Measurements from ENCODE around the gene CD80. TPM values are rescaled to one million over a fixed set of nuclear protein-coding genes. Genes with fewer than 3 reads are reported as not detected.
"Not testable (repeated sequence)": the region's sequence is repeated elsewhere in the genome, so short reads cannot be mapped to it uniquely, and the experiment has no call there.

CD80 gene
- total and polyA plus RNA-seq, 4 donors, result 0.20 TPM; not detected in 3

DNA sequence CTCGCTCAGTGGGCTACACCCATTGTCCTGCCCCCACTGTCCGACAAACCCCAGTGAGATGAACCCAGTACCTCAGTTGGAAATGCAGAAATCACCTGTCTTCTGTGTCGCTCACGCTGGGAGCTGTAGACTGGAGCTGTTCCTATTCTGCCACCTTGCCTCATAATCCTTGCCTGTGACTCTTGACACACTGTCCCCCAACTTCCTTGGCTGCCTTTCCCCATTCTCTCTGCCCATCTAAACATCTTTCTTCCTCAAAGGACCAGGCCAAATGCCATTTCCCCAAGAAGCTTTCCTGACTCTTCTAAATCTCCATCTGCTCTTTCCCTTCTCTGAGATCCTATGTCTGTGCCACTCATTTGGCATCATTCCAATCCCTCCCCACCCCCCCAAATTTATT is 9.7 kb upstream of the CD80 start:
- Histone ChIP-seq H3K27ac (ENCODE audit: low read depth, low read length) (no peak overlapping the region), H3K4me3 (ENCODE audit: low read depth, low read length) (no peak overlapping the region), H3K9me3 (ENCODE audit: control insufficient read depth, insufficient read depth, low read length) (peaks cover 1% of the 10 kb centered on the region), H3K27me3 (ENCODE audit: control insufficient read depth, insufficient read depth, low read length) (no peaks in the 10 kb centered on the region), H3K36me3 (ENCODE audit: control insufficient read depth, insufficient read depth, low read length) (no peaks in the 10 kb centered on the region), H3K4me1 (ENCODE audit: control insufficient read depth, insufficient read depth, low read length) (no peaks in the 10 kb centered on the region)
- 96% methylated on average over 4 of the region's 4 CpGs for WGBS (ENCODE audit: insufficient coverage)
- no peak for DNase-seq (ENCODE audit: low read depth in 4 of 6, low spot score in 6 of 6)

DNA sequence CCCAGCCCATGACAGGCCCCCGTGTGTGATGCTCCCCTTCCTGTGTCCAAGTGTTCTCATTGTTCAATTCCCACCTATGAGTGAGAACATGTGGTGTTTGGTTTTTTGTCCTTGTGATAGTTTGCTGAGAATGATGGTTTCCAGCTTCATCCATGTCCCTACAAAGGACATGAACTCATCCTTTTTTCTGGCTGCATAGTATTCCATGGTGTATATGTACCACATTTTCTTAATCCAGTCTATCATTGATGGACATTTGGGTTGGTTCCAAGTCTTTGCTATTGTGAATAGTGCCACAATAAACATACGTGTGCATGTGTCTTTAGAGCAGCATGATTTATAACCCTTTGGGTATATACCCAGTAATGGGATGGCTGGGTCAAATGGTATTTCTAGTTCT is 3.9 kb upstream of the CD80 start:
- DNase-seq (ENCODE audit: low read depth in 4 of 6, low spot score in 6 of 6); H3K27me3 ChIP-seq (ENCODE audit: control insufficient read depth, insufficient read depth, low read length); H3K36me3 ChIP-seq (ENCODE audit: control insufficient read depth, insufficient read depth, low read length); H3K4me3 ChIP-seq (ENCODE audit: low read depth, low read length); H3K9me3 ChIP-seq (ENCODE audit: control insufficient read depth, insufficient read depth, low read length); H3K4me1 ChIP-seq (ENCODE audit: control insufficient read depth, insufficient read depth, low read length); H3K27ac ChIP-seq (ENCODE audit: low read depth, low read length): not testable (repeated sequence)
- no CpG with 5 or more reads among the region's 2 CpGs for WGBS (ENCODE audit: insufficient coverage)

DNA sequence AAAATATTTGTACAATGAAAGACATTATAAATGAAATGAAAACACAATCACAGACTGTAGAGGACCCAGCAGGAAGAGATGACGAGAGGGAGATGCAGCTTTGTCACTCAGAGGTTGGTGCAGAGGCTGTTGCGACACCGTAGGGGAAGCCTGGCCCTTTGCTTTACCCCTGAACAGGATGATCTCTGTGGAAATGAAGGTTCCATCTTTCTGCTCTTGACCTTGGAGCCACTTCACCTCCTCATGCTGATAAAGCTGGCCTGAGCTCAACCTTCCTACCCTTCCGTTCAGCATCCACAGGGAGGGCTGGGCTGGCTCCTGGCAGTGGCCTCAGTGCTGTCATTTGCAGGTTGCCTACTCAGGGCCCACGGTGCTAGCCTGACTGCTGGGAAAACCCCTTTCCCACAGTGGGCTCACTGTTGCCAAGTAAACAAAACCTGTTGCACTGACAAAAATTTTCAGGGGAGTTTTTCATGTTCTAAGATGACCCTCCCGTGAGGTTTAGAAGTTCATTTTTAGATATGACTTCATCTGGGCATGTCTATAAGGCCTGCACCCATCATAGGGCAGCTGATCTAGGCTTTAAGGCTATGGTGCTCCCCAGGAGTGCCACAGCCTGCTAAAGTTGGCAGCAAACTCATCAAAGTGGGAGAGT is 3.0 kb upstream of the CD80 start:
- Histone ChIP-seq H3K4me3 (ENCODE audit: low read depth, low read length) (no peak overlapping the region), H3K4me1 (ENCODE audit: control insufficient read depth, insufficient read depth, low read length) (no peaks in the 10 kb centered on the region), H3K36me3 (ENCODE audit: control insufficient read depth, insufficient read depth, low read length) (no peaks in the 10 kb centered on the region), H3K9me3 (ENCODE audit: control insufficient read depth, insufficient read depth, low read length) (peaks cover 1% of the 10 kb centered on the region), H3K27me3 (ENCODE audit: control insufficient read depth, insufficient read depth, low read length) (no peaks in the 10 kb centered on the region), H3K27ac (ENCODE audit: low read depth, low read length) (no peak overlapping the region)
- DNase-seq (ENCODE audit: low read depth in 4 of 6, low spot score in 6 of 6), result no peak
- WGBS (ENCODE audit: insufficient coverage), result 78% methylated on average over 6 of the region's 6 CpGs

DNA sequence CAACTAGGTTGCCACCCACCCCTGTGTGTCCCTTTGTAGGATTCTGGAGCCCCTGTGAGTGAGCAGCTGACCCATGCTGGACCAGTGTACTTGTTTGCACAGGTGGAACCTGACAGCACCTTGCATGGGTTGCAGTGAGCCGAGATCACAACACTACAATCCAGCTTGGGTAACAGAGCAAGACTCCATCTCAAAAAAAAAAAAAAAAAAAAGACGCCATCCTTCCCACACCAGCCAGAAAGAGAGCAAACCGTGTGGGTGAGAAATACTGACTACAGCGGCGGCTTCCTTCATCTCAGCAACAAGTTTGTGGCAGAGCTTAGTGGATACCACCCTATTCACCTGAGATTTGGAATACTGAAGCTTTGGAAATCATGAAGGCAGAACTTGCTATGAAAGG is 746 bp upstream of the CD80 start:
- Histone ChIP-seq H3K9me3 (ENCODE audit: control insufficient read depth, insufficient read depth, low read length) (peaks cover 1% of the 10 kb centered on the region), H3K36me3 (ENCODE audit: control insufficient read depth, insufficient read depth, low read length) (no peaks in the 10 kb centered on the region), H3K4me3 (ENCODE audit: low read depth, low read length) (no peak overlapping the region), H3K4me1 (ENCODE audit: control insufficient read depth, insufficient read depth, low read length) (no peaks in the 10 kb centered on the region), H3K27ac (ENCODE audit: low read depth, low read length) (no peak overlapping the region), H3K27me3 (ENCODE audit: control insufficient read depth, insufficient read depth, low read length) (no peaks in the 10 kb centered on the region)
- WGBS (ENCODE audit: insufficient coverage), result 80% methylated on average over 1 of the region's 5 CpGs
- DNase-seq (ENCODE audit: low read depth in 4 of 6, low spot score in 6 of 6), result no peak

DNA sequence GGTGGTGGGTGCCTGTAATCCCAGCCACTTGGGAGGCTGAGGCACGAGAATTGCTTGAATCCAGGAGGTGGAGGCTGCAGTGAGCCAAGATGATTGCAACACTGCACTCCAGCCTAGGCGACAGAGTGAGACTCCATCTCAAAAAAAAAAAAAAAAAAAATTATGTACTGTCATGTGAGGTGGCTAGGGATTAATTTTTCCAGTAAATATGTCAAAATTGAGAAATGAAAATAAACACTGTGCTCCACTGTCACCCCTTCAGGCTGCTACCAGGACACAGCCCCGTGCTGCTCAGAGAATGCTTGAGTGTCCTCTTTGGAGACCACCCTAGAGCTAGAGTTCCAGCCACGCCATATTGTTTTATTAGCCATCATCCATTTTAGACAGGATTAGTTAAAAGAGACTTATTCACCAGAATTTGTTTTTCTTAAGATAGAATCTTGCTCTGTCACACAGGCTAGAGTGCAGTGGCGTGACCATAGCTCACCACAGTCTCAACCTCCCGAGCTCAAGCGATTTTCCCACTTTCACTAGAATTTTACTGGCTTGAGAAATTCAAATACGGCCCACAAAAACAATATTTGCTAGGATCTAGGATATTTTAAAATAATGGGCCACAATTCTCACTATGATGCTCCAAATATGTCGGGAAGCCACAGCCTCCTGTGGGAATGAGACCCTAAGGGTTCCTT is 642 bp downstream of the CD80 start:
- Histone ChIP-seq H3K27me3 (ENCODE audit: control insufficient read depth, insufficient read depth, low read length) (no peaks in the 10 kb centered on the region), H3K27ac (ENCODE audit: low read depth, low read length) (no peak overlapping the region), H3K4me1 (ENCODE audit: control insufficient read depth, insufficient read depth, low read length) (no peaks in the 10 kb centered on the region), H3K9me3 (ENCODE audit: control insufficient read depth, insufficient read depth, low read length) (no peaks in the 10 kb centered on the region), H3K36me3 (ENCODE audit: control insufficient read depth, insufficient read depth, low read length) (no peaks in the 10 kb centered on the region), H3K4me3 (ENCODE audit: low read depth, low read length) (no peak overlapping the region)
- no peak for DNase-seq (ENCODE audit: low read depth in 4 of 6, low spot score in 6 of 6)
- WGBS (ENCODE audit: insufficient coverage), result 100% methylated on average over 3 of the region's 9 CpGs

DNA sequence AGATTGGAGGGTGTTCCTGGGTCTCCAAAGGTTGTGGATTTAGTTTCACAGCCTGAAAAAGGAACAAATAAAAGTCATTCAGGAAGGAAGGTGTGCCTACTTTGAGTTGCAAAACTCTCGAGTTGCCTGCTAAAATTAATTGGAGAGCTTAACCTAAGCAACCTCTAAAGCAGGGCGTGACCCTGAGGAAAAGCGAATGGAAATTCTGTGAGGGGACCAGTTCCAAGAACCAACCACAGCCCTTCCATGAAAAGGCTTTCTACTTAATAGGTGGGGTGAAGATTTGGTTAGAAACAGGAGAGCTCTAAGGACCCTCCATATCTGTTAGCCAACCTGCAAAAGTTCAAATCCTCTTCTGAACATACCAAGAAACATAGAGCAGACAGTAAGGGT is 1.5 kb downstream of the CD80 start:
- DNase-seq (ENCODE audit: low read depth in 4 of 6, low spot score in 6 of 6), result no peak
- 56% methylated on average over 1 of the region's 3 CpGs for WGBS (ENCODE audit: insufficient coverage)
- no peaks in the 10 kb centered on the region for H3K36me3 ChIP-seq (ENCODE audit: control insufficient read depth, insufficient read depth, low read length)
- no peaks in the 10 kb centered on the region for H3K9me3 ChIP-seq (ENCODE audit: control insufficient read depth, insufficient read depth, low read length)
- H3K4me3 ChIP-seq (ENCODE audit: low read depth, low read length), result no peak overlapping the region
- H3K27me3 ChIP-seq (ENCODE audit: control insufficient read depth, insufficient read depth, low read length), result no peaks in the 10 kb centered on the region
- H3K27ac ChIP-seq (ENCODE audit: low read depth, low read length), result no peak overlapping the region
- H3K4me1 ChIP-seq (ENCODE audit: control insufficient read depth, insufficient read depth, low read length), result no peaks in the 10 kb centered on the region

DNA sequence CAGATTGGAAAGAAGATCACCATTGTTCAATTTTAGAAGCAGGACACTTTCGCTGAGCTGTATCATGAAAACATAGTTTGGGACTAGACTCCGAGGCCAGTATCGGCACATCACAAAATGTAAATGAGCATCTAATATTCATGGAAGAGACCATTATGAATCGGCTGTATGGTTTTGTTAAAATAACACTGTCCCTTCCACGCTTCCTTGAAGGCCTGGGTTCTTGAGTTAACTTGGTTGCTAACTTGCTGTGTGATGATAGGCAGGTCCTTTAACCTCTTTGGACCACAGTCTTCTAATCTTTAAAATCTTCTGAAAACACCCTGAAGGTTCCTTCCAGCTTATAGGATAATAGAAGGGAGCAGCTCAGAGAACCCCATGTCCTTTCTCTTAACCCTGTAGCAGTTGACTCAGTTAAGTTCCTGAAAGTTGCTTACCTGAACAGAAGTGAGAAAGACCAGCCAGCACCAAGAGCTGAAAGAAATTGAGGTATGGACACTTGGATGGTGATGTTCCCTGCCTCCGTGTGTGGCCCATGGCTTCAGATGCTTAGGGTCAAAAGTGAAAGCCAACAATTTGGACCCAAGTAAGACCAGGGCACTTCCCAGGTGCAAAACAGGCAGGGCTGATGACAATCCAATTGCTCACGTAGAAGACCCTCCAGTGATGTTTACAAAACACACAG is 2.1 kb downstream of the CD80 start:
- no peak for DNase-seq (ENCODE audit: low read depth in 4 of 6, low spot score in 6 of 6)
- Histone ChIP-seq H3K36me3 (ENCODE audit: control insufficient read depth, insufficient read depth, low read length) (no peaks in the 10 kb centered on the region), H3K4me3 (ENCODE audit: low read depth, low read length) (no peak overlapping the region), H3K9me3 (ENCODE audit: control insufficient read depth, insufficient read depth, low read length) (no peaks in the 10 kb centered on the region), H3K27ac (ENCODE audit: low read depth, low read length) (no peak overlapping the region), H3K4me1 (ENCODE audit: control insufficient read depth, insufficient read depth, low read length) (no peaks in the 10 kb centered on the region), H3K27me3 (ENCODE audit: control insufficient read depth, insufficient read depth, low read length) (no peaks in the 10 kb centered on the region)
- 98% methylated on average over 5 of the region's 7 CpGs for WGBS (ENCODE audit: insufficient coverage)

DNA sequence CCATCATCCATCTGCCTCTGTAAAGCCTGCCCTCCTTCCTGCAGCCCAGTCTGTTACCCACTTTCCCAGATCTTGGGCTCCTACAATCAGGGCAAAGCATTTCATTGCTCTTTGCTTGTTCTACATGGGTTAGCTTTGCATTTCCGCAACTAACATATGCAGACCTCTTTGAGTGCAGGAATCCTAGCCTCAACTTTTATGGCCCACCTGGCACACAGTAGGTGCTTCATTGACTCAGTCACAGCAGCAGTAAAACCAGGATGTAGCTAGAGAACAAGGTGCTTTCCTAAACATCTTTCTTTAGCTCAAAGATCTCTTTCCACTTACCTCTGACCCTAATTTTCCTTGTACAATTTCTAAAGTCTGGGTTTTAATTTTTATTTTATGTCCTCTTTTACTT is 3.5 kb downstream of the CD80 start:
- no peaks in the 10 kb centered on the region for H3K9me3 ChIP-seq (ENCODE audit: control insufficient read depth, insufficient read depth, low read length)
- H3K4me1 ChIP-seq (ENCODE audit: control insufficient read depth, insufficient read depth, low read length), result no peaks in the 10 kb centered on the region
- 88% methylated on average over 1 of the region's 1 CpG for WGBS (ENCODE audit: insufficient coverage)
- no peaks in the 10 kb centered on the region for H3K36me3 ChIP-seq (ENCODE audit: control insufficient read depth, insufficient read depth, low read length)
- H3K27me3 ChIP-seq (ENCODE audit: control insufficient read depth, insufficient read depth, low read length), result no peaks in the 10 kb centered on the region
- no peak for DNase-seq (ENCODE audit: low read depth in 4 of 6, low spot score in 6 of 6)
- H3K4me3 ChIP-seq (ENCODE audit: low read depth, low read length), result no peak overlapping the region
- H3K27ac ChIP-seq (ENCODE audit: low read depth, low read length), result no peak overlapping the region

DNA sequence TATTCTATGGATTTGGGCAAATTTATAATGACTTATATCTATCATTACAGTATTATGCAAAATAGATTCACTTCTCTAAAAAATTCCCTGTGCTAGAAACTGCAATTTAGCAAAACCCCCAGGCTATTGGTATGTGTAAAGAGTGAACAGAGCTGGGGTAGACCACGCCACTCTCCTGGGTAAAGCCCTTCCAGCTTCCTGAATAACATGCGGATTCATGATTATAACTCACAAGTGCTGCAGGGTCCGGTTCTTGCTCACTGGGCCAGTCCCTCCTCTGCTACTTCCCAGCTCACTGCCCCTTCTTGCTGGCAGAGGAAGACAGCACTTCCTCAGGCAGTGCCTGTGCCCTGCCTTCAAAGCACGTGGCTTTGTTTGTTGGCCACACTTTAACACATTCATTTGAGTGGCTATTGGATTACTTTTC is 4.1 kb downstream of the CD80 start:
- Histone ChIP-seq H3K27me3 (ENCODE audit: control insufficient read depth, insufficient read depth, low read length) (no peaks in the 10 kb centered on the region), H3K4me3 (ENCODE audit: low read depth, low read length) (no peak overlapping the region), H3K36me3 (ENCODE audit: control insufficient read depth, insufficient read depth, low read length) (no peaks in the 10 kb centered on the region), H3K9me3 (ENCODE audit: control insufficient read depth, insufficient read depth, low read length) (no peaks in the 10 kb centered on the region), H3K4me1 (ENCODE audit: control insufficient read depth, insufficient read depth, low read length) (no peaks in the 10 kb centered on the region), H3K27ac (ENCODE audit: low read depth, low read length) (no peak overlapping the region)
- no peak for DNase-seq (ENCODE audit: low read depth in 4 of 6, low spot score in 6 of 6)
- 67% methylated on average over 4 of the region's 4 CpGs for WGBS (ENCODE audit: insufficient coverage)

Measured in spinal cord (tissue), 10 donors.